ENCODE data around the gene LTBP2.

LTBP2 gene

GRCh38 chr14:74585406-74586335 lies 26.4 kb downstream of the LTBP2 start:
- no peak for TF ChIP-seq CTCF (IDR thresholded peaks at IDR 0.05; ENCODE audit: control extremely low read depth, extremely low read depth, low read depth, missing control alignments)
- no peak for DNase-seq (ENCODE audit: extremely low spot score)
- CTCF ChIA-PET = interaction anchor here (1.1 kb wide), 1 partner anchor 23 kb away, joined by 5 read pairs; no protein-coding TSS in a partner anchor
- POLR2A ChIA-PET = interaction anchor here (0.5 kb wide), 1 partner anchor 336 kb away, joined by 4 read pairs; no protein-coding TSS in a partner anchor

GRCh38 chr14:74584951-74585350 lies 27.1 kb downstream of the LTBP2 start:
- DNase-seq (ENCODE audit: extremely low spot score) = no peak
- ChIA-PET POLR2A (no interaction called here), CTCF (no interaction called here)
- TF ChIP-seq CTCF (IDR thresholded peaks at IDR 0.05; ENCODE audit: control extremely low read depth, extremely low read depth, low read depth, missing control alignments) = no peak

- DNase-seq (ENCODE audit: extremely low spot score) = no peak
- ChIA-PET POLR2A (no interaction called here), CTCF (interaction anchor here (0.9 to 1.2 kb wide), 2 partner anchors 25 to 28 kb away, joined by 3 read pairs; partner anchors contain the start of gene LTBP2)
- no peak for TF ChIP-seq CTCF (IDR thresholded peaks at IDR 0.05; ENCODE audit: control extremely low read depth, extremely low read depth, low read depth, missing control alignments)
Measured at GRCh38 chr14:74583689-74584434, 28.2 kb downstream of the LTBP2 start.

- ChIA-PET CTCF (interaction anchor here (1.2 to 1.5 kb wide), 3 partner anchors 26 to 29 kb away, joined by 3 to 5 read pairs (median 3); partner anchors contain the start of gene LTBP2), POLR2A (no interaction called here)
- no peak for DNase-seq (ENCODE audit: extremely low spot score)
- no peak for TF ChIP-seq CTCF (IDR thresholded peaks at IDR 0.05; ENCODE audit: control extremely low read depth, extremely low read depth, low read depth, missing control alignments)
Measured at GRCh38 chr14:74582910-74583581, 29.0 kb downstream of the LTBP2 start.

GRCh38 chr14:74580275-74580672 lies 31.8 kb downstream of the LTBP2 start:
- CTCF ChIA-PET = interaction anchor here (0.9 to 1.1 kb wide), 2 partner anchors 22 kb away, joined by 3 to 4 read pairs; no protein-coding TSS in a partner anchor
- POLR2A ChIA-PET = no interaction called here
- TF ChIP-seq CTCF (IDR thresholded peaks at IDR 0.05; ENCODE audit: control extremely low read depth, extremely low read depth, low read depth, missing control alignments) = no peak
- DNase-seq (ENCODE audit: extremely low spot score) = no peak
